Measurements from ENCODE around the gene CALD1.

The CALD1 gene

DNA sequence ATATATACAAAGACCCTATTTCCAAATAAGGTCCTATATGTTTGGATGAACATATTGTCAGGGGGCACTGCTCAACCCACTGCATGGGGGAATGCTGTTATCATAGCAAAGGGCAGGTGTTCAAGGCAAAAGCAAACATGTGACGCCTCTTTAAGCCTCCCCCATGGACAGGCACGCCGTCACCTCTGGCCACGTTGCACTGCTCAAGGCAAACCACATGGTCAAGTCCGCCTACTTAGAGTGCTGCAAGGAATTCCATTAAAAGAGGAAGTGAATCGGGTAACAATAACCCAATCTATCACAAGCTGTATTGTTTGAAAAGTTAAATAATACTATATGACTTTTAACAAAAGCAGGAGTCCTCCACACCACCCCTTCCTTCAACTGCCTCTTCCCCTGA lies 8.8 kb upstream of the CALD1 start:
- no peak overlapping the region for H3K4me3 ChIP-seq (replicated peaks; ENCODE audit: low read depth, low read length)
- no peak for DNase-seq (ENCODE audit: extremely low read depth, low read depth)
- TF ChIP-seq CTCF (IDR thresholded peaks at IDR 0.05; ENCODE audit: low read depth, low read length, missing control alignments): no peak

DNA sequence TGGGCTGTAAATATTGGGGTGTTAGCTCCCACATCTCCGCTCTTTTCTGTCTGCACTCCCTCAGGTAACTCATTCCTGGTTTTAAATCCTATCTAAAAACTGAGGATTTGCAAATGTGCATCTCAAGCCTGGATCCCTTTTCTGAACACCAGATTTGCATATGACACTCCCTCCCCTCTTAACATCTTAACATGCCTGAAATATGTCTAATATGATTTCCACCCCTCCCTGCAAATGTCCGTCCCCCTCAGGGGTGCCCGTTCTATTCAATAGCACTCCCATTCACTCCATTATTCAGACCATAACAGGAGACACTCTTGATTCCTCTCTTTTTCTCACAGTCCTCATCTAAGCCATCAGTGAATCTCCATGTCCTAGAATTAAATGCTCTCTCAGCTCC lies 8.3 kb upstream of the CALD1 start:
- TF ChIP-seq CTCF (IDR thresholded peaks at IDR 0.05; ENCODE audit: low read depth, low read length, missing control alignments): no peak
- DNase-seq (ENCODE audit: extremely low read depth, low read depth): no peak

DNA sequence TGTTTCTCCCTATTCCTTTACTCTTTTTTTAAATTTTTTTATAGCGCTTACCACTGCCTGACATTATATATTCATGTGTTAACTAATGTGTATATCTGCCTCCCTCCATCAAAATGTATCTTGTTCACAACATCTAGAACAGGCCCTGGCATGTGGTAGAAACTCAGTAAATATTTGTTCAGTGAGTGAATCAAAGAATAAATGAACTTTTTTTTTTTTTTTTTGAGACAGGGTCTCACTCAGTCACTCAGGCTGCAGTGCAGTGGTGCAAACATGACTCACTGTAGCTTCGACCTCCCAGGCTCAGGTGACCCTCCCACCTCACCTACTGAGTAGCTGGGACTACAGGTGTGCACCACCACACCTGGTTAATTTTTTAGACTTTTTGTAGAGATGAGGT lies 7.5 kb upstream of the CALD1 start:
- no peak for TF ChIP-seq CTCF (IDR thresholded peaks at IDR 0.05; ENCODE audit: low read depth, low read length, missing control alignments)
- DNase-seq (ENCODE audit: extremely low read depth, low read depth): no peak
- no peak overlapping the region for H3K4me3 ChIP-seq (replicated peaks; ENCODE audit: low read depth, low read length)

More for the DNA sequence above, 8.3 kb upstream of the CALD1 start:
- no peak overlapping the region for H3K4me3 ChIP-seq (replicated peaks; ENCODE audit: low read depth, low read length)

GRCh38 chr7:134772401-134772800 lies 7.0 kb upstream of the CALD1 start:
- DNase-seq (ENCODE audit: extremely low read depth, low read depth): no peak
- no peak for TF ChIP-seq CTCF (IDR thresholded peaks at IDR 0.05; ENCODE audit: low read depth, low read length, missing control alignments)
- no peak overlapping the region for H3K4me3 ChIP-seq (replicated peaks; ENCODE audit: low read depth, low read length)

GRCh38 chr7:134773164-134773563 lies 6.3 kb upstream of the CALD1 start:
- DNase-seq (ENCODE audit: extremely low read depth, low read depth): no peak
- no peak overlapping the region for H3K4me3 ChIP-seq (replicated peaks; ENCODE audit: low read depth, low read length)
- no peak for TF ChIP-seq CTCF (IDR thresholded peaks at IDR 0.05; ENCODE audit: low read depth, low read length, missing control alignments)

DNA sequence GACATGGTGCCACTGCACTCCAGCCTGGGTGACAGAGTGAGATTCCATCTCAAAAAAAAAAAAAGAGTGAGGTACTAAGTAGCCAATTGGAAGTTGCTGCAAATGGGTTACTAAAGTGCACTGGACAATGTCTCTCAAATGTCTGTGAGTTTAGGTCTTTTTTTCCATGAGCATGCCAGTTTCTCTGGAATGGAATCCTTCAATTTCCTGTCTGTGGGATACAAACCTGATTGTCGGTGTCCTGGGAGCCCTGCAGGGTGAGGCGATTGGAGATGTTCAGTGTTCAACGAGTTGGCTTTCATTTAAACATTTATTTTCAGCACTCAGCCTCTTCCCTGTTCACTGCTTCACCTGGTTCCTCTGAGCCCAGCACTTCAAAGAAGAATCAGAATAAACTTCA lies 5.3 kb upstream of the CALD1 start:
- TF ChIP-seq CTCF (IDR thresholded peaks at IDR 0.05; ENCODE audit: low read depth, low read length, missing control alignments): no peak

DNA sequence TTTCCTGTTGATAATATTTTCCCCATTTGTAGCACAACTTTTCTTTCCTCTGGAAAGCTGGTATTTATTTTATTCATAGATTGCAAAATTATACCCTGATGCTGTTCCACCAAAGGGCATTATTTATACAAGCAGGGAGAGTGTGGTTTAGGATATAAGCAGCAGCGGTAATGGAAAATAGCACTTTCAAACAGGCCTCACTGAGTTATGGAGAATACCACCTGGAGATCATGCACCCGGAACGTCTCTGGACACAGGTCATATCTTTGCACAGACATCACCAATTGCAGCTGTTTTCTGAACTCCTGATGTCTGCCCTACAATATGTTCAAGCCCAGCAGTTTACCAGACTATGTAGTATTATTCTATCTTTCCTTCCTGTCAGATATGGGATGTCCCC lies 2.0 kb upstream of the CALD1 start:
- no peak overlapping the region for H3K4me3 ChIP-seq (replicated peaks; ENCODE audit: low read depth, low read length)
- TF ChIP-seq CTCF (IDR thresholded peaks at IDR 0.05; ENCODE audit: low read depth, low read length, missing control alignments): no peak
- DNase-seq (ENCODE audit: extremely low read depth, low read depth): no peak

More for the DNA sequence above, 5.3 kb upstream of the CALD1 start:
- no peak overlapping the region for H3K4me3 ChIP-seq (replicated peaks; ENCODE audit: low read depth, low read length)
- DNase-seq (ENCODE audit: extremely low read depth, low read depth): no peak

All from HFF-Myc (cell line).